Osteocyte (in vitro differentiated cells): Measurements from ENCODE around the gene MPHOSPH10. TPM values are rescaled to one million over a fixed set of nuclear protein-coding genes. Genes with fewer than 3 reads are reported as not detected.

Source experiments
- DNase-seq: peaks from one replicate; pipeline ENCODE4 v3.0.0; 2021; ENCODE audit warnings: mixed read lengths; ENCODE audit not compliant: unreplicated experiment; ENCODE audit errors: extremely low spot score
- H3K27ac Mint-ChIP-seq: one replicate; pipeline ENCODE4 v1.8.0; 2021; ENCODE audit warnings: mild to moderate bottlenecking, mixed read lengths; ENCODE audit not compliant: unreplicated experiment
- H3K27me3 Mint-ChIP-seq: one replicate; pipeline ENCODE4 v1.8.0; 2021; ENCODE audit warnings: mixed read lengths; ENCODE audit not compliant: unreplicated experiment
- H3K36me3 Mint-ChIP-seq: one replicate; pipeline ENCODE4 v1.8.0; 2021; ENCODE audit warnings: mixed read lengths; ENCODE audit not compliant: unreplicated experiment
- H3K4me1 Mint-ChIP-seq: one replicate; pipeline ENCODE4 v1.8.0; 2021; ENCODE audit warnings: mixed read lengths; ENCODE audit not compliant: unreplicated experiment
- H3K4me3 Mint-ChIP-seq: one replicate; pipeline ENCODE4 v1.8.0; 2021; ENCODE audit warnings: mild to moderate bottlenecking, moderate library complexity, mixed read lengths; ENCODE audit not compliant: unreplicated experiment
- H3K9me3 Mint-ChIP-seq: one replicate; pipeline ENCODE4 v1.8.0; 2021; ENCODE audit warnings: mixed read lengths; ENCODE audit not compliant: unreplicated experiment
- CTCF ChIP-seq: fragments of 200-600 bp; sonication (generic); IDR thresholded peaks from 2 replicates; pipeline ENCODE4 v1.5.0; 2021; ENCODE audit warnings: antibody characterized with exemption, mild to moderate bottlenecking, moderate library complexity
- total RNA-seq: library from RNA; stranded (reverse); gene quantifications from 2 replicates; pipeline ENCODE4 v1.2.1, GENCODE V29; 2021

MPHOSPH10 gene
- total RNA-seq, 1 donor from 2014 or later, result 38.6 TPM

- peaks cover 54% of the 10 kb centered on the region for H3K36me3 Mint-ChIP-seq
Measured at GRCh38 chr2:71148506-71149063, 18.2 kb downstream of the MPHOSPH10 start.

GRCh38 chr2:71150082-71150816, 19.8 kb downstream of the MPHOSPH10 start:
- no peak overlapping the region for H3K4me3 Mint-ChIP-seq
- no peaks in the 10 kb centered on the region for H3K4me1 Mint-ChIP-seq
- peaks cover 39% of the 10 kb centered on the region for H3K36me3 Mint-ChIP-seq
- peaks cover 1% of the 10 kb centered on the region for H3K27me3 Mint-ChIP-seq
- no peak for TF ChIP-seq CTCF
- no peak overlapping the region for H3K27ac Mint-ChIP-seq
- no peak for DNase-seq
- no peaks in the 10 kb centered on the region for H3K9me3 Mint-ChIP-seq

More at GRCh38 chr2:71148506-71149063, 18.2 kb downstream of the MPHOSPH10 start:
- Mint-ChIP-seq H3K27me3 (no peaks in the 10 kb centered on the region), H3K4me1 (no peaks in the 10 kb centered on the region), H3K9me3 (no peaks in the 10 kb centered on the region), H3K4me3 (no peak overlapping the region), H3K27ac (no peak overlapping the region)
- no peak for DNase-seq
- TF ChIP-seq CTCF, result no peak

GRCh38 chr2:71151620-71152019, 21.2 kb downstream of the MPHOSPH10 start:
- peaks cover 8% of the 10 kb centered on the region for H3K27me3 Mint-ChIP-seq
- no peaks in the 10 kb centered on the region for H3K4me1 Mint-ChIP-seq
- no peak for TF ChIP-seq CTCF
- no peak overlapping the region for H3K27ac Mint-ChIP-seq
- no peaks in the 10 kb centered on the region for H3K9me3 Mint-ChIP-seq
- no peak for DNase-seq
- no peak overlapping the region for H3K4me3 Mint-ChIP-seq
- H3K36me3 Mint-ChIP-seq, result peaks cover 31% of the 10 kb centered on the region

GRCh38 chr2:71153585-71154224, 23.3 kb downstream of the MPHOSPH10 start:
- TF ChIP-seq CTCF, result no peak
- DNase-seq, result no peak
- H3K9me3 Mint-ChIP-seq, result no peaks in the 10 kb centered on the region
- no peak overlapping the region for H3K27ac Mint-ChIP-seq
- H3K36me3 Mint-ChIP-seq, result peaks cover 17% of the 10 kb centered on the region
- peaks cover 8% of the 10 kb centered on the region for H3K27me3 Mint-ChIP-seq
- peaks cover 11% of the 10 kb centered on the region for H3K4me1 Mint-ChIP-seq
- no peak overlapping the region for H3K4me3 Mint-ChIP-seq

- Mint-ChIP-seq H3K27me3 (peaks cover 8% of the 10 kb centered on the region), H3K36me3 (peaks cover 11% of the 10 kb centered on the region), H3K27ac (no peak overlapping the region), H3K4me3 (no peak overlapping the region), H3K4me1 (peaks cover 11% of the 10 kb centered on the region), H3K9me3 (no peaks in the 10 kb centered on the region)
- no peak for DNase-seq
- no peak for TF ChIP-seq CTCF
Measured at GRCh38 chr2:71154279-71154678, 23.8 kb downstream of the MPHOSPH10 start.
